WERI-Rb-1 (cell line): ENCODE results near the gene C11orf21.
A peak's percentile ranks its signal among the peaks of the same experiment; 100 is the strongest.

Experiments
- DNase-seq: peaks from one replicate; pipeline ENCODE4 v3.0.0-alpha.2; 2020
- H3K27ac ChIP-seq: fragments of 250-450 bp; sonication (Bioruptor Pico); 2 replicates; pipeline ENCODE4 v1.5.1; 2020; ENCODE audit warnings: mild to moderate bottlenecking, moderate library complexity
- H3K27me3 ChIP-seq: fragments of 250-450 bp; sonication (Bioruptor Pico); 2 replicates; pipeline ENCODE4 v1.5.1; 2021; ENCODE audit warnings: mild to moderate bottlenecking, low read depth, moderate library complexity; ENCODE audit not compliant: insufficient read depth, severe bottlenecking
- H3K36me3 ChIP-seq: fragments of 250-450 bp; sonication (Bioruptor Pico); 2 replicates; pipeline ENCODE4 v1.5.1; 2020; ENCODE audit warnings: mild to moderate bottlenecking, moderate library complexity
- H3K4me3 ChIP-seq: 2 replicates; pipeline ENCODE4 v1.5.1; 2011; ENCODE audit warnings: low read depth, mild to moderate bottlenecking, control low read depth, low read length
- H3K9me3 ChIP-seq: fragments of 250-450 bp; sonication (Bioruptor Pico); 2 replicates; pipeline ENCODE4 v1.5.1; 2021; ENCODE audit warnings: mild to moderate bottlenecking, moderate library complexity; ENCODE audit not compliant: severe bottlenecking
- CTCF ChIP-seq: IDR thresholded peaks from 2 replicates; pipeline ENCODE4 v1.5.1; 2011; ENCODE audit warnings: low read depth, mild to moderate bottlenecking, control low read depth, inconsistent platforms, low read length

The C11orf21 gene

GRCh38 chr11:2271077-2271326, 30.7 kb downstream of the C11orf21 start:
- no peak for TF ChIP-seq CTCF
- Histone ChIP-seq H3K27ac (no peak overlapping the region), H3K36me3 (no peaks in the 10 kb centered on the region), H3K27me3 (peaks cover 88% of the 10 kb centered on the region), H3K9me3 (peaks cover 4% of the 10 kb centered on the region), H3K4me3 (no peak overlapping the region; the same call in 1 of the 2 replicates)
- DNase-seq, result no peak

GRCh38 chr11:2270322-2271076, 31.2 kb downstream of the C11orf21 start, which contains the start of gene ASCL2:
ASCL2 (minus strand) TSS chr11:2270588; CDS start chr11:2270332, 256 bp downstream.
- H3K27ac ChIP-seq, result no peak within 1 kb of the TSS
- TF ChIP-seq CTCF, result no peak
- peak within 1 kb of the TSS; percentile 30 for H3K4me3 ChIP-seq
- peaks cover 4% of the 10 kb centered on the region for H3K9me3 ChIP-seq
- no peaks in the 10 kb centered on the region for H3K36me3 ChIP-seq
- H3K27me3 ChIP-seq, result peaks cover 88% of the 10 kb centered on the region
- DNase-seq, result no peak

GRCh38 chr11:2269601-2270321, 32.0 kb downstream of the C11orf21 start:
- Histone ChIP-seq H3K4me3 (peak overlapping the region; percentile 30), H3K27ac (no peak overlapping the region), H3K27me3 (peaks cover 86% of the 10 kb centered on the region), H3K9me3 (peaks cover 4% of the 10 kb centered on the region), H3K36me3 (no peaks in the 10 kb centered on the region)
- DNase-seq, result peak; percentile 54
- TF ChIP-seq CTCF, result peak; percentile 66

- no peaks in the 10 kb centered on the region for H3K36me3 ChIP-seq
- peak; percentile 22 for DNase-seq
- H3K4me3 ChIP-seq, result peak overlapping the region; percentile 30
- peaks cover 4% of the 10 kb centered on the region for H3K9me3 ChIP-seq
- no peak overlapping the region for H3K27ac ChIP-seq
- no peak for TF ChIP-seq CTCF
- H3K27me3 ChIP-seq, result peaks cover 84% of the 10 kb centered on the region
Measured at GRCh38 chr11:2268729-2269600, 32.8 kb downstream of the C11orf21 start.

GRCh38 chr11:2267851-2268728, 33.6 kb downstream of the C11orf21 start:
- H3K4me3 ChIP-seq, result no peak overlapping the region
- H3K36me3 ChIP-seq, result no peaks in the 10 kb centered on the region
- peaks cover 4% of the 10 kb centered on the region for H3K9me3 ChIP-seq
- DNase-seq, result no peak
- peaks cover 75% of the 10 kb centered on the region for H3K27me3 ChIP-seq
- no peak for TF ChIP-seq CTCF
- H3K27ac ChIP-seq, result no peak overlapping the region
